Measurements from ENCODE around the gene ARPP19.

DNA sequence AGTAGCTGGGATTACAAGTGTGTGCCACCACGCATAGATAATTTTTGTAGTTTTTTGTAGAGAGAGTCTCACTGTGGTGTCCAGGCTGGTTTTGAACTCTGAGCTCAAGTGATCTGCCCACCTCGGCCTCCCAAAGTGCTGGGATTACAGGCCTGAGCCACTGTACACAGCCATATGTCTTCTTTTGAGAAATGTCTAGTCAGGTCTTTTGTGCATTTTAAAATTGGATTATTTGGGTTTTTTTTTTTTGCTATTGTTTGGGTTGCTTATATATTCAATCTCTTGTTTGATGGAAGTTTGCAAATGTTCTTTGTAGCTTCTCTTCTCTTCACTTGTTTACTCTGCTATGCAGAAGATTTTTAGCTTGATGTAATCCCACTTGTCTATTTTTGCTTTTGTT, 6.2 kb upstream of the ARPP19 start:
- TF ChIP-seq CTCF (IDR thresholded peaks at IDR 0.05; ENCODE audit: low read depth, low read length, missing input control) = no peak
- TF ChIP-seq ZBTB33 (IDR thresholded peaks at IDR 0.05) = no peak
- TF ChIP-seq YY1 (IDR thresholded peaks at IDR 0.05) = no peak
- TF ChIP-seq JUND (IDR thresholded peaks at IDR 0.05) = no peak
- no peak for TF ChIP-seq GABPA (IDR thresholded peaks at IDR 0.05 in 1 of 2, conservative IDR thresholded peaks at IDR 0.05 in 1 of 2)
- no peak for TF ChIP-seq RXRA (IDR thresholded peaks at IDR 0.05)
- TF ChIP-seq REST (IDR thresholded peaks at IDR 0.05) = no peak
- no peak for TF ChIP-seq HNF4G (IDR thresholded peaks at IDR 0.05)
- no peak for TF ChIP-seq TAF1 (conservative IDR thresholded peaks at IDR 0.05)
- no peak for TF ChIP-seq EGR1 (IDR thresholded peaks at IDR 0.05; ENCODE audit: low read depth in 2 of 2)
- TF ChIP-seq MAX (IDR thresholded peaks at IDR 0.05) = no peak

All from liver (tissue), 3 donors.